Osteoblast (primary cell): ENCODE results near the gene TTC7B. TPM values are rescaled to one million over a fixed set of nuclear protein-coding genes. Genes with fewer than 3 reads are reported as not detected.
A peak's percentile ranks its signal among the peaks of the same experiment; 100 is the strongest.

Experiments used
- DNase-seq: peaks from one replicate; pipeline ENCODE4 v3.0.0; 2011; ENCODE audit warnings: low spot score, mixed read lengths; ENCODE audit not compliant: insufficient read length; ENCODE audit errors: missing footprints
- H2AFZ ChIP-seq: 2 replicates; pipeline ENCODE4 v1.6.0; 2011; ENCODE audit warnings: mild to moderate bottlenecking, low read length
- H3K27ac ChIP-seq: 2 replicates; pipeline ENCODE4 v1.5.1; 2011; ENCODE audit warnings: mild to moderate bottlenecking, low read depth, low read length, moderate library complexity
- H3K27me3 ChIP-seq: 2 replicates; pipeline ENCODE4 v1.6.0; 2012; ENCODE audit warnings: mild to moderate bottlenecking, control low read depth, inconsistent platforms, low read length, moderate library complexity; ENCODE audit not compliant: insufficient read depth
- H3K36me3 ChIP-seq: 2 replicates; pipeline ENCODE4 v1.5.1; 2011; ENCODE audit warnings: mild to moderate bottlenecking, low read length, control low read depth, moderate library complexity; ENCODE audit not compliant: insufficient read depth
- H3K4me1 ChIP-seq: 2 replicates; pipeline ENCODE4 v1.5.1; 2011; ENCODE audit warnings: mild to moderate bottlenecking, low read length, control low read depth, moderate library complexity; ENCODE audit not compliant: insufficient read depth
- H3K4me2 ChIP-seq: 2 replicates; pipeline ENCODE4 v1.6.0; 2011; ENCODE audit warnings: mild to moderate bottlenecking, low read length; ENCODE audit not compliant: insufficient read depth
- H3K4me3 ChIP-seq: fragments of 200-600 bp; sonication (generic); 3 replicates; pipeline ENCODE4 v1.5.1; 2012; ENCODE audit warnings: mild to moderate bottlenecking, low read length, inconsistent platforms; ENCODE audit not compliant: insufficient read depth
- H3K79me2 ChIP-seq: 2 replicates; pipeline ENCODE4 v1.6.0; 2012; ENCODE audit warnings: mild to moderate bottlenecking, low read length, control low read depth, inconsistent platforms; ENCODE audit not compliant: insufficient read depth
- H3K9me3 ChIP-seq: 2 replicates; pipeline ENCODE4 v1.5.1; 2011; ENCODE audit warnings: low read depth, low read length, control low read depth
- H4K20me1 ChIP-seq: 2 replicates; pipeline ENCODE4 v1.6.0; 2012; ENCODE audit warnings: mild to moderate bottlenecking, low read length, control low read depth; ENCODE audit not compliant: insufficient read depth
- CTCF ChIP-seq: IDR thresholded peaks from 2 replicates; pipeline ENCODE4 v1.5.1; 2011; ENCODE audit warnings: mild to moderate bottlenecking, low read depth, low read length, moderate library complexity; ENCODE audit errors: extremely low read depth
- total RNA-seq: library from RNA; depleted of rRNA; stranded (reverse); fragments of >200 nt; gene quantifications from 2 replicates; pipeline ENCODE4 v1.2.3, GENCODE V29; 2012

The TTC7B gene
- total RNA-seq, 1 donor, result 14.5 TPM

GRCh38 chr14:90677484-90678050 lies 138.7 kb downstream of the TTC7B start:
- no peaks in the 10 kb centered on the region for H3K27me3 ChIP-seq
- DNase-seq, result peak; percentile 84
- peak overlapping the region; percentile 32 for H3K4me2 ChIP-seq
- no peak overlapping the region for H2AFZ ChIP-seq
- no peaks in the 10 kb centered on the region for H3K36me3 ChIP-seq
- no peak overlapping the region for H3K4me3 ChIP-seq
- no peaks in the 10 kb centered on the region for H4K20me1 ChIP-seq
- no peaks in the 10 kb centered on the region for H3K79me2 ChIP-seq
- no peaks in the 10 kb centered on the region for H3K9me3 ChIP-seq
- H3K27ac ChIP-seq, result peak overlapping the region; percentile 80
- no peak for TF ChIP-seq CTCF
- peaks cover 38% of the 10 kb centered on the region for H3K4me1 ChIP-seq

GRCh38 chr14:90676912-90677311 lies 139.3 kb downstream of the TTC7B start:
- H3K27ac ChIP-seq, result peak overlapping the region; percentile 80
- H3K4me2 ChIP-seq, result no peak overlapping the region
- H2AFZ ChIP-seq, result no peak overlapping the region
- no peak for TF ChIP-seq CTCF
- no peak overlapping the region for H3K4me3 ChIP-seq
- peak; percentile 48 for DNase-seq
- H3K4me1 ChIP-seq, result peaks cover 38% of the 10 kb centered on the region
- no peaks in the 10 kb centered on the region for H3K36me3 ChIP-seq
- H4K20me1 ChIP-seq, result no peaks in the 10 kb centered on the region
- H3K27me3 ChIP-seq, result no peaks in the 10 kb centered on the region
- no peaks in the 10 kb centered on the region for H3K79me2 ChIP-seq
- H3K9me3 ChIP-seq, result no peaks in the 10 kb centered on the region

GRCh38 chr14:90676356-90676755 lies 139.9 kb downstream of the TTC7B start:
- H3K79me2 ChIP-seq, result no peaks in the 10 kb centered on the region
- no peaks in the 10 kb centered on the region for H3K36me3 ChIP-seq
- H4K20me1 ChIP-seq, result no peaks in the 10 kb centered on the region
- peaks cover 38% of the 10 kb centered on the region for H3K4me1 ChIP-seq
- no peaks in the 10 kb centered on the region for H3K9me3 ChIP-seq
- H3K27me3 ChIP-seq, result no peaks in the 10 kb centered on the region
- no peak overlapping the region for H3K4me3 ChIP-seq
- H3K4me2 ChIP-seq, result no peak overlapping the region
- no peak for TF ChIP-seq CTCF
- DNase-seq, result peak; percentile 58
- H3K27ac ChIP-seq, result peak overlapping the region; percentile 80
- no peak overlapping the region for H2AFZ ChIP-seq

- Histone ChIP-seq H3K4me1 (peaks cover 38% of the 10 kb centered on the region), H3K4me3 (no peak overlapping the region), H3K79me2 (no peaks in the 10 kb centered on the region), H3K27me3 (no peaks in the 10 kb centered on the region), H3K4me2 (peak overlapping the region; percentile 25), H3K36me3 (no peaks in the 10 kb centered on the region), H3K9me3 (no peaks in the 10 kb centered on the region), H2AFZ (no peak overlapping the region), H3K27ac (peak overlapping the region; percentile 80), H4K20me1 (no peaks in the 10 kb centered on the region)
- TF ChIP-seq CTCF, result no peak
- DNase-seq, result peak; percentile 91
These were observed 140.8 kb downstream of the TTC7B start for GRCh38 chr14:90675399-90675798.
